CD4-positive, alpha-beta T cell treated with Interleukin-4 for 1 hour (primary cell): ENCODE results near the gene CDK5RAP1.
A peak's percentile ranks its signal among the peaks of the same experiment; 100 is the strongest.

ENCODE experiments used
- DNase-seq, 2 donors: peaks; one replicate each; pipeline ENCODE4 v3.0.0-alpha.2; 2020 to 2022

Gene CDK5RAP1

GRCh38 chr20:33373735-33374605 is 27.3 kb downstream of the CDK5RAP1 start:
- no peak for DNase-seq

- DNase-seq: peak in 1 of 2 donors; percentile 2
These were observed 28.3 kb downstream of the CDK5RAP1 start for GRCh38 chr20:33372993-33373441.

GRCh38 chr20:33370291-33370690 is 31.0 kb downstream of the CDK5RAP1 start:
- peak; percentile 85 to 88 for DNase-seq

GRCh38 chr20:33362898-33363297 is 38.4 kb downstream of the CDK5RAP1 start:
- no peak for DNase-seq

GRCh38 chr20:33359399-33360261 is 41.7 kb downstream of the CDK5RAP1 start:
- no peak for DNase-seq

- DNase-seq: no peak
These were observed 48.3 kb downstream of the CDK5RAP1 start for GRCh38 chr20:33353013-33353402.

GRCh38 chr20:33352258-33353012 is 48.9 kb downstream of the CDK5RAP1 start:
- DNase-seq: no peak

GRCh38 chr20:33351696-33352095 is 49.6 kb downstream of the CDK5RAP1 start:
- DNase-seq: no peak

GRCh38 chr20:33349493-33349892 is 51.8 kb downstream of the CDK5RAP1 start:
- no peak for DNase-seq

- DNase-seq: no peak
These were observed 53.0 kb downstream of the CDK5RAP1 start for GRCh38 chr20:33348136-33348937.

- no peak for DNase-seq
These were observed 56.0 kb downstream of the CDK5RAP1 start for GRCh38 chr20:33345342-33345741.

GRCh38 chr20:33343521-33343920 is 57.8 kb downstream of the CDK5RAP1 start:
- no peak for DNase-seq

- no peak for DNase-seq
These were observed 61.7 kb downstream of the CDK5RAP1 start for GRCh38 chr20:33339515-33340058.

- no peak for DNase-seq
These were observed 62.7 kb downstream of the CDK5RAP1 start for GRCh38 chr20:33338467-33339258.

- no peak for DNase-seq
These were observed 63.7 kb downstream of the CDK5RAP1 start for GRCh38 chr20:33337531-33338165.

- no peak for DNase-seq
These were observed 64.2 kb downstream of the CDK5RAP1 start for GRCh38 chr20:33337119-33337518.

- no peak for DNase-seq
These were observed 64.9 kb downstream of the CDK5RAP1 start for GRCh38 chr20:33336375-33336774.

- no peak for DNase-seq
These were observed 67.2 kb downstream of the CDK5RAP1 start for GRCh38 chr20:33334111-33334510.

- no peak for DNase-seq
These were observed 67.7 kb downstream of the CDK5RAP1 start for GRCh38 chr20:33333616-33334015.

- DNase-seq: no peak
These were observed 68.3 kb downstream of the CDK5RAP1 start for GRCh38 chr20:33332905-33333456.
